GM12864 (cell line): Measurements from ENCODE around the gene GSTK1.

Experiments
- DNase-seq: peaks from one replicate; pipeline ENCODE4 v3.0.0-alpha.2; 2011; ENCODE audit warnings: low read depth
- H3K4me3 ChIP-seq: 2 replicates; pipeline ENCODE4 v1.5.1; 2011; ENCODE audit warnings: mild to moderate bottlenecking, low read depth, low read length, control low read depth
- TF ChIP-seq, protein P1 (sequence below): IDR thresholded peaks from 2 replicates; pipeline ENCODE4 v1.5.1; 2011; ENCODE audit warnings: low read depth, mild to moderate bottlenecking, moderate library complexity, low read length, control low read depth, inconsistent platforms; ENCODE audit errors: missing control alignments

Gene GSTK1

GRCh38 chr7:143238289-143238980 lies 24.8 kb upstream of the GSTK1 start:
- TF ChIP-seq, protein P1, sequence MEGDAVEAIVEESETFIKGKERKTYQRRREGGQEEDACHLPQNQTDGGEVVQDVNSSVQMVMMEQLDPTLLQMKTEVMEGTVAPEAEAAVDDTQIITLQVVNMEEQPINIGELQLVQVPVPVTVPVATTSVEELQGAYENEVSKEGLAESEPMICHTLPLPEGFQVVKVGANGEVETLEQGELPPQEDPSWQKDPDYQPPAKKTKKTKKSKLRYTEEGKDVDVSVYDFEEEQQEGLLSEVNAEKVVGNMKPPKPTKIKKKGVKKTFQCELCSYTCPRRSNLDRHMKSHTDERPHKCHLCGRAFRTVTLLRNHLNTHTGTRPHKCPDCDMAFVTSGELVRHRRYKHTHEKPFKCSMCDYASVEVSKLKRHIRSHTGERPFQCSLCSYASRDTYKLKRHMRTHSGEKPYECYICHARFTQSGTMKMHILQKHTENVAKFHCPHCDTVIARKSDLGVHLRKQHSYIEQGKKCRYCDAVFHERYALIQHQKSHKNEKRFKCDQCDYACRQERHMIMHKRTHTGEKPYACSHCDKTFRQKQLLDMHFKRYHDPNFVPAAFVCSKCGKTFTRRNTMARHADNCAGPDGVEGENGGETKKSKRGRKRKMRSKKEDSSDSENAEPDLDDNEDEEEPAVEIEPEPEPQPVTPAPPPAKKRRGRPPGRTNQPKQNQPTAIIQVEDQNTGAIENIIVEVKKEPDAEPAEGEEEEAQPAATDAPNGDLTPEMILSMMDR = no peak
- H3K4me3 ChIP-seq = no peak overlapping the region
- no peak for DNase-seq

DNA sequence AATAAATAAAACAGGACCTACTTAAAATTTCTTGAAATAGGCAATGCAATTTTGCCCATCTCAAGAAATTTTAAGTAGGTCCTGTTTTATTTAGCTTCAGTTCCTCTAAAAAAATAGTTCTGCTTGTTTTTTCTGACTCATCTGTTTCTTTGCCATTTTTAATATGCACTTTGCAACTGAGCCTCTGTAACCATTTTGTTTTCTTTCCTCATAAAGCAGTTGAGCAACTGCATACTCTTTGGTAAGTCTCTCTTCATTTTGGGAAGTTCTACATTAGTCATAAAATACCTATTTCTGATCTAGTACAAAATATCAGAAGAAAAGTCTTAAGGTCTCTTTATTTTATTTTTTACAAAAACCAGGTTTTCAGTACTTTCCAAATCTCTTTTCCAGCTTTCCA lies 23.4 kb upstream of the GSTK1 start:
- TF ChIP-seq, protein P1 = no peak
- no peak overlapping the region for H3K4me3 ChIP-seq
- no peak for DNase-seq

DNA sequence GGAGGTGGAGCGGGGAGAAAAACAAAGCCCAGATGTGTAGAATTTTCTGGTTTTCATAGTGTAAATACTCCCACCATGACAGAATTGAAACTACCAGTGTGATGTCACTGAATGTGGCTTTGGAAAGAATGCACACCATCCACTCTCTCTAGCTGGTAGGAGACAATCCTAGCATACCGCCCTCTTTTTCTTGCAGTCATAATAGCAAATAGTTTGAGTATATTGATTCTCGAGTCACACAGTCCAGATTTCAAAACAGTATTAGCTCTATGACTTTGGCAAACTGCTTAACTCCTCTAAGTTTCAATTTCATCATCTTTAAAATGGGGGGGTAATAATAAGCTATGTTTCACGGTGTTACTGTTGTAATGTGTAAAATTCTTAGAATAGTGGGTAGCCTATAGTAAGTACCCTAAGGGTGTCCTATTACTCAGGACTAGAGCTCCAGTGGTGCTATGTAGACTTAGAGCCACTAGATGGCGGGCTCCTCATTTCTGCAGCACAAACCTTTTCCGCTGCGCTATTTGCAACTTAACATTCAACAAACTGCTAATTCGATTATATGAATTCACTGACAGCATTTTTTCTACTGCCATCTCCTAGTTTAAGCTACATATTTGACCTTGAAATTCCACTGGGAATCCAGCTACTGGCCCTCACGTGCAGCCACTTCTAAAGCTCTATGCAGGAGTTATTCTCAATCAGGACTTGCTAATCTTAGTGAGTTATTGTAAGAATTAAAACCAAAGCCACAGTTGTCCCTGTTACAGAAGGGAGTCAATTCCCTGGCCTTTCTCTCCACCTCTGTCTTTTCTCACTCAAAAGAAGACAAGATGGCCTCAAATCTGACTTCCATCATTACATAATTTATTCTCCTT lies 22.7 kb upstream of the GSTK1 start:
- TF ChIP-seq, protein P1 = peak; percentile 82
- H3K4me3 ChIP-seq = no peak overlapping the region
- peak; percentile 46 for DNase-seq

GRCh38 chr7:143242306-143242705 lies 20.9 kb upstream of the GSTK1 start:
- DNase-seq = no peak
- H3K4me3 ChIP-seq = no peak overlapping the region
- TF ChIP-seq, protein P1 = no peak

DNA sequence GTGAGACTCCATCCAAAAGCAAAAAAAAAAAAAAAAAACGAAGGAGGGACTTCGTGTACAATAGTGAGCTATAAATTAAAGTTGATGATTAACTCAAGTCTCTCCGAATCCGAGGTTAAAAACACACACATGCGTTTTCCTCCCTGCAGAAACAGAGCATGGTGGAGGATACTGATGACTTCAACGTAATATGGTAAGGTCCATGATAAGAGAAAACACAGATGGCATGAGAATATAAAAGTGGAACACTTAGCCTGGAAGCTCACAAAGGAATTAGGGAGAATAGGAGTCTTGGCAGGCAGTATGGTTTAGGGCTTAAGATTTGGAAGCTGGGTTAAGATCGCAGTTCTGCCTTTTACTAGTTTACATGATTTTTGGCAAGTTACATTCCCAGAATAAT lies 20.1 kb upstream of the GSTK1 start:
- DNase-seq = no peak
- TF ChIP-seq, protein P1 = no peak
- H3K4me3 ChIP-seq = no peak overlapping the region

DNA sequence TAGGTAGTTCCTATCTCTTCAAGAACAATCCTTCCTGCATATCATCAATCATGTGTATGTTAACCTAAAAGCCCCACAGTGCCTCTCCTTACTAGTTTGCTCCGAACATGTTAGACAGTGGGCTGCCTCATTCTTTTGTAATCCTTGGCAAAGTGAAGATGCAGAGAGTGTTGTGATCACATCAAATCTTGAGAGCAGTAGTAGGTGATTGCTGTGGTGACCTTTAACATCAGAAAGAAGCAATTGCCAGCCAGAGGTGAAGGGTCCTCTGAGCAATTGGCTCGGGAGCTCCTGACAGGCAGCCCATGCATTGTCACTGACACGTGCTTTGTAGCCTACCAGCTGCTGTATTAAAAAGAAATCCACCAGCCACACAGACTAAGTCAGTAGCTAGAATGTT lies 19.6 kb upstream of the GSTK1 start:
- no peak for DNase-seq
- TF ChIP-seq, protein P1 = no peak

More for the DNA sequence above, 19.6 kb upstream of the GSTK1 start:
- H3K4me3 ChIP-seq = no peak overlapping the region
